T-helper 2 cell (primary cell): ENCODE data around the gene TP73.
"Not testable (repeated sequence)": the region's sequence is repeated elsewhere in the genome, so short reads cannot be mapped to it uniquely, and the experiment has no call there.

Experiments used
- DNase-seq, 5 experiments: peaks; one replicate each; pipeline versions ENCODE4 v3.0.0 to v3.0.0-alpha.2; 2012 to 2022

TP73 gene

DNA sequence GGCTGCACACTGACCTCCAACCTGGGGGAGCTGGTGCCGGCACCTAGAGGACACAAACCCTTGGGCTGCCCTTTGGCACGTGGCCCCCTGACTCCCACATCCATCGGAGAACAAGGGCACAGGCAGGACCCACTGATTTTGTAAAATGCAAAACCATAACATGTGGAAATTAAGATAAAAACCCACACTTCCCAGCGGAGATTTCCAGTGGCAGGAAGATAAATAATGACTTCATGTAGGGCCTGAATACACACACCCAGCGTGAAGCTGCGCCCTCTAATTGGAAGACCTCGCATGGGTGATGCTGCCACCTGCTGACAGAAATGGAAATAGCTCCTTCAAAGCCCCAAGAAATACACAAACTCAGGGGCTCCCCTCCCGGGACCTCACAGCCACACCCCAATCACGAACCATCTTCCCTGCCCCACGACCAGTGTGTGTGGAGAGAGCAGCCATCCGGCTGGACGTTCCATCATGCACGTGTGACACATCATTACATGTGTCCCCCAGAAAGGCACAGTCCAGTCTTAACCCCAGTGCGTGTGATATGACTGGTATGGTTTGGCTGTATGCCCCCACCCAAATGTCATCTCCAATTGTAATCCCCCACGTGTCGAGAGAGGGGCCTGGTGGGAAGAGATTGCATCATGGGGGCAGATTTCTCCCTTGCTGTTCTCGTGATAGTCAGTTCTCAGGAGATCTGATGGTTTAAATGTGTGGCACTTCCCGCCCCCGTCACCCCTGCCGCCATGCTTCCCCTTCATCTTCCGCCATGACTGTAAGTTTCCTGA, 33.2 kb upstream of the TP73 start:
- DNase-seq: peak; percentile 40 to 69 (median 59)

DNA sequence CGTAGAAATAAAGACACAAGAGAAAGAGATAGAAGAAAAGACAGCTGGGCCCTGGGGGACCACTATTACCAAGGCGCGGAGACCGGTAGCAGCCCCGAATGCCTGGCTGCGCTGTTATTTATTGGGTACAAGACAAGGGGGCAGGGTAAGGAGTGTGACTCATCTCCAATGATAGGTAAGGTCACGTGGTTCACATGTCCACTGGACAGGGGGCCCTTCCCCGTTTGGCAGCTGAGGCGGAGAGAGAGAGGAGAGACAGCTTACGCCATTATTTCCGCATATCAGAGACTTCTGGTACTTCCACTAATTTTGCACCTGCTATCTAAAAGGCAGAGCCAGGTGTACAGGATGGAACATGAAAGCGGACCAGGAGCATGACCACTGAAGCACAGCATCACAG, 31.6 kb upstream of the TP73 start:
- no peak for DNase-seq

DNA sequence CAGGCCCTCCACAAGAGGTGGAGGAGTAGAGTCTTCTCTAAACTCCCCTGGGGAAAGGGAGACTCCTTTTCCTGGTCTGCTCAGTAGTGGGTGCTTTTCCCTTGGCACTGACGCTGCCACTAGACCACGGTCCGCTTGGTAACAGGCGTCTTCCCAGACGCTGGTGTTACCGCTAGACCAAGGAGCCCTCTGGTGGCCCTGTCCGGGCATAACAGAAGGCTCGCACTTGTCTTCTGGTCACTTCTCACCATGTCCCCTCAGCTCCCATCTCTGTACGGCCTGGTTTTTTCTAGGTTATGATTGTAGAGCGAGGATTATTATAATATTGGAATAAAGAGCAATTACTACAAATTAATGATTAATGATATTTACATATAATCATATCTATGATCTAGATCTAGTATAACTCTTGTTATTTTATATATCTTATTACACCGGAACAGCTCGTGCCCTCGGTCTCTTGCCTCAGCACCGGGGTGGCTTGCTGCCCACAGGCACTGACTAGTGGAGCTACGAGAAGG, 31.1 kb upstream of the TP73 start:
- not testable (repeated sequence) for DNase-seq

DNA sequence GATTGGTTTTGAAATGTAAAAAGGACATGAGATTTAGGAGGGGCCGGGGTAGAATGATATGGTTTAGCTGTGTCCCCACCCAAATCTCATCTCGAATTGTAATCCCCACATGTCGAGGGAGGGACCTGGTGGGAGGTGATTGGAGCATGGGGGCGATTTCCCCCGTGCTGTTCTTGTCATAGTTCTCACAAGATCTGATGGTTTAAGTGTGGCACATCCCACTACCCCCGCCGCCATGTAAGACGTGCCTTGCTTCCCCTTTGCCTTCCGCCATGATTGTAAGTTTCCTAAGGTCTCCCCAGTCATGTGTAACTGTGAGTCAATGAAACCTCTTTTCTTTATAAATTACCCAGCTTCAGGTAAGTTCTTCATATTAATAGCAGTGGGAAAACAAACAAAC, 30.2 kb upstream of the TP73 start:
- DNase-seq: not testable (repeated sequence)

DNA sequence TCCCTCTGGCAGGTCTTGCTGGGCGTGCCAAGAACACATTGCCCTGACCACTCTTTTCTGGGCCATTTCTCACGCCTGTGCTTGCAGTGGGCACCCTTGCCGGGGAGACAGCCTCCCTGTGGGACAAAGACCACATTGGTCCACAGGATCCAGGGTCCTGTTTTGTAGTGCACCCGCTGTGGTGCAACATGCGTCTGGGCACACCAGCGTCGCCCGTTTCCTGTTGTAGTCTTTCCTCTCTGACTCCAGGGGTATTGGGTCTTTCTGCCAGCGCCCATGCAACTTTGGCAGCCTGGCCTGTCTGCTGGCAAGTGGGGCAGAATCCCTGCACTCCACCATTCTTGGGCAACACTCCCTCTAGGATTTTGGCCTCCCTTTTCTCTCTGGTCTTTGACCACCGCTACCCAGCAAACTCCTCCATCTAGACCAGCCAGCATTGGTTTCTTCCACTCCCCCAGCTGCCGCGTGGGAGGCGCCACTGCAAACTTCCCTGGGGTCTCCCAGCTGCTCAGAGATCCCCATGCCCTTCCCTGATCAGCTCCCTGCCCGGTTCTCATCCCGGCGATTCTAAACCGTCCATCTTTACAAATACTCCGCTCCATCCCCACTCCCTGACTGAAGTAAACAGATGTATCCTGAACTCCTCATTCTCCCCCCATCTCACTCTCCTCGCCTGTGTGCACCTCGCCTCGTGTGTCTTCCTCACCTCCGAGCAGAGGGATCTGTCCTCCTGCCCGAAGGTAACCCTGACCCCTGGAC, 28.7 kb upstream of the TP73 start:
- peak in 1 of 5 experiments; percentile 19 for DNase-seq

DNA sequence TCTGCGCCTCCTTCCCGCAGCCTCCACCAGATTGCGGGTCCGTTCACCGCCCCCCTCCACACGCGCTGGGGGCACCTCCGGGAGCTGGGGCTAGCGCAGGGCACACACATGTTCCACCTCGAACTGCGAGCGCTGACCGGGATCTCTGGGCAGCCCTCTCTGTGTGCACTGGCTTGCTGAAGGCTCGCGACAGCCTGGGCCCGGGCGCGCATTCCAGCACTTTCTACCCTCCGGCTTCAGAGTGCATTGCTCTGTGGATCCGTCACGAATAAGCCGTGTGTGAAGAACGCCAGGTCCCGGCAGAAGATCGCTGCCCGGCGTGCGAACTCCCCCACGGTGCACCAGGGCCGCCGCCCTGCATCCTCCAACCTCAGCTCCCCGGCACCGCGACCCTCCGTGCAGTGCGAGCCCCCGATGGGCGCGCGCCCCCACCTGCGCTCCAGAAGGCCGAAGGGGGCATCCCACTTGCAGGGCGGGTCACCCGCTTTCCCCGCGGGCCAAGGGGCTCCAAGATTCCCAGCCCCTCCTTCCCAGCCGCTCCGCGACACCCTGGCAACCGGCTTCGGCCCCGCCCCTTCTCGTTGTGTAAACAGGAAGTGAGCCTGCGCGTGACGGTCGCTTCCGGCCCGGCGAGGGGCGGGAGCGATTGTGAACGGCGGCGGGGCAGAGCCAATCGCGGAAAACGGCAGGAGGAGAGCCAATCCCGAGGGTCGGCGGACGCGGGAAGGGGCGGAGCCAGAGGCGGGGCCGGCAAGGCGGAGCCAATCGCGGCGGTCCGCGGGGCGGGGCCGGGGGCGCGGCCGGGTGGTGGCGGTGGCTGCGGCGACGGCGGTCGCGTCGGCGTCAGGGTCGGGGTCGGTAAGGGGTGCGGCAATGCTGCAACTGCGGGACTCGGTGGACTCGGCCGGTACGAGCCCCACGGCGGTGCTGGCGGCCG, 27.8 kb upstream of the TP73 start, which contains the start of gene TPRG1L:
TPRG1L (plus strand) TSS at position 816 of the 937 bp plus-strand sequence; CDS start at position 874, 58 bp downstream.
- DNase-seq: peak; percentile 97 to 98 (median 98)

DNA sequence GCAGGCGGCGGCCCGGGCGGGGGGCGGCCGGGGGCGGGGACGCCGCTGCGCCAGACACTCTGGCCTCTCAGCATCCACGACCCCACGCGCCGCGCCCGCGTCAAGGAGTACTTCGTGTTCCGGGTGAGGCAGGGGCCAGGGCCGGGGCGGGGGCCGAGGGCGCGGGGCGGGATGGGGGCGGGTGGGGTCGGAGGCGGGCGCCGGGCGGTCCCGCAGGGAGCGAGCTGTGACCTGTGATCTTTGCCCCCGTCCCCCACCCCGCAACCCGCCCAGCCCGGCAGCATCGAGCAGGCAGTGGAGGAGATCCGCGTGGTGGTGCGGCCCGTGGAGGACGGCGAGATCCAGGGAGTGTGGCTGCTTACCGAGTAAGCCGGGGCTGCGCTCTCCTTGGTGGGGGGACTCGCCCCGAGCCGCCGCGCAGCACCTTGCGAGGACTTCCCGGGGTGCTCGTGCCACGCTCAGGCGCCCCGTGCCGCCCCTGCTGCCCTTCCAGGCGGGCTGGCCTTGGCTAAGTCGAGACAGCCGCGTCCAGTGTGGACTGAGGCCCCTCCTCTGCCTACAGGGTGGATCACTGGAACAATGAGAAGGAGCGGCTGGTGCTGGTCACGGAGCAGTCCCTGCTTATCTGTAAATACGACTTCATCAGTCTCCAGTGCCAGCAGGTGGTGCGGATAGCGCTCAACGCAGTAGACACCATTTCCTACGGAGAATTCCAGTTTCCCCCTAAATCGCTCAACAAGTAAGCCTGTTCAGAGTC, 27.0 kb upstream of the TP73 start:
- peak in 2 of 5 experiments; percentile 19 to 48 for DNase-seq

DNA sequence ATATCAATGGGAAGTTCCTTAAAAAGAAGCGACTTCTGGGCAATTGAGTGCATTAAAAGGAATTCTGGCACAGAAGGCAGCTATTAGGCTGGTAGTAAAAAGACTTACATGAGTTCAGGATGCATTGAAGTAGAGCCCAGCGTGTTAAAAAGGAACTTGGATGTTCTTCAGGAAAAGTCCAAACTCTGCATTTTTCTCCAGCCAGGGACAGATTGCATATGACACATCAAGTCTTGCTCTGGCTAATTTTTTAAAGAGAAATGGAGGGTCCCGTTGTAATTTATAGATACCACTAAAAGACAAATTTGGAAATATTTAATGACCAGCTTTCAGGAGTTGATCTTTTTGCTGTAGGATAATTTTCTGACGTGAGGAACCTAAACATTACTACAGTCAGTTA, 26.3 kb upstream of the TP73 start:
- no peak for DNase-seq

DNA sequence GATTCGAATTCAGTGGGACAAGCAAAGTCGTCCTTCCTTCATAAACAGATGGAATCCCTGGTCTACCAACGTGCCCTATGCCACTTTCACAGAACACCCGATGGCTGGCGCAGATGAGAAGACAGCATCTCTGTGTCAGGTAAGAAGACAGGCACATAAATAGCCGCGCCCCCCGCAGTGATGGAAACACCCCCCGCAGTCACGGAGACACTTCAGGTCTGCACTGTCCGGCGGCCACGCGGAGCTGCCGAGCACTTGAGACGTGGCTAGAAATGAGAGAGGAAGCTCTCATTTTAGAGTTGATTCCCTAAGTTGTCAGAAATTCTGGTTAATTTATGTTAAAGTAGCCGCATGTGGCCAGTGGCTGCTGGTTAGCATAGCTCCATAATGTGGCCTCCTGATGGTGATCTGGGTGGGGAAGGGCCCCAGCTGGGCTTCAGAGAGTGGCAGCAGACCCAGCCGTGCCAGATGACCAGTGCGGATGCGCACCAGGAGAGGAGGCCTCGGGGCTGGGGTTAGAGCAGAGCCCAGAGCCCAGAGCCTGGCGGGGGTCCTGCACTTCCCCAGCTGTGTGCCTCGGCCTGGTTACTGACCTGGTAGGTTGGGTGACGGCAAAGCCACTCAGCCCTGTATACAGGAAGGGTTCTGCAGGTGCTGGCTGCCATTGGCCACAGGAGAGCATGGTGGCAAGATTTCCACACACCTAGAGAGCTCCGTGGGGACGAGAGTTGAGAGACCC, 24.6 kb upstream of the TP73 start:
- no peak for DNase-seq

DNA sequence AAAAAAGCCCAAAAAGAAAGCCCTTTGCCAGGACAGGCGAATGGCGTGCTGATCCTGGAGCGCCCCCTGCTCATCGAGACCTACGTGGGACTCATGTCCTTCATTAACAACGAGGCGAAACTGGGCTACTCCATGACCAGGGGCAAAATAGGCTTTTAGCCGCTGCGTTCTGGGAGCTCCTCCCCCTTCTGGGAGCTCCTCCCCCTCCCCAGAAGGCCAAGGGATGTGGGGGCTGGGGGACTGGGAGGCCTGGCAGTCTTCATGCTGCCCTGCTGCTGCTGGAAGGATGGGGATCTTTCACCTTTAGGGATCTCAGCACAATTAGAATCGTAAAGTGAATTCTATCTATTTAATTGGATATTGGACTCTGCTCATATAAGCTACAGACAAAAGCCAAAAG, 23.9 kb upstream of the TP73 start:
- no peak for DNase-seq

DNA sequence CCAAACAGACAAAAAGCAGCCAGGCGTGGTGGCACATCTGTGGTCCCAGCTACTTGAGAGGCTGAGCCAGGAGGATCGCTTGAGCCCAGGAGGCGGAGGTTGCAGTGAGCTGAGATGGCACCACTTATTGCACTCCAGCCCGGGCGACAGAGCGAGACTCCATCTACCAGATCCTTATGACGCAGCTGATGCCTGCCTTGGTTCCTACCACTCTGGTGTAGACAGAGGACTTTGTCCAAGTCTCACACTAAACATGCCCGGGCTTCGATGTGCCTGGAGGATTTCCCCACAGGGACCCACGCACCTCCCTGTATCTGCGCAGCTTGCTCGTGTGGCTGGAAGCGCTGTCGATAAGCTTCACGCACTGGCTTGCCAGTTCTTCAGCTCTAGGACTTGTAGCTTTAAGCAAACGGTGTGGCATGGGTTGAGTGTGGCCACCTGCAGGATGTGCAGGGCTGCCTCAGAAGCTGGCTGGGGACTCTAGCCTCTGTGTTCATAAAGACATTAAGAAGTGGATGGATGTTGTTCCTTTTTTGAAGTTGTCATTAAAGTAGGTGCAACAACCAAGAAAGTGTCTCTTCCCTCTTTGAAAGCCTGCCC, 22.7 kb upstream of the TP73 start:
- no peak for DNase-seq

DNA sequence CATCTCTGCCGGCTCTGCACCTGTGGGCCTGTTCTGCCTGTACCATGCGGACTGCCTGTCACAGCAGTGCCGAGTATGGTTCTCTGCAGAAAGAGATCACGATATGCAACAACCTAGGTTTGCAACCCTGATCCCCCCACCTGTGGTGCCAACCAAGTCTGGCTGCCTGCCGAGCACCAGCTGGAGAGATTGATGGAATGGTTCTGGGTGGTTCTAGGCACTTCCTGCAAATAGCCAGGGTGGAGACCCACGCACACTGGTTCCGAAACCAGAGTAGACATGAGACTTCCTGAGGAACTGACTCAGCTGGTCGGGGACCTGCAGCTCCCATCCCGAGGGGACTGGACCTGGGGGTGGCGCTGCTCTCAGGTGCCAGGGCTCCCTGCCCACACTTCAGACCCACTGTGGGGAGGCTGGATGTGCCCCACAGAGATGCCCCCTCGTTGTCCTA, 22.1 kb upstream of the TP73 start:
- DNase-seq: no peak

DNA sequence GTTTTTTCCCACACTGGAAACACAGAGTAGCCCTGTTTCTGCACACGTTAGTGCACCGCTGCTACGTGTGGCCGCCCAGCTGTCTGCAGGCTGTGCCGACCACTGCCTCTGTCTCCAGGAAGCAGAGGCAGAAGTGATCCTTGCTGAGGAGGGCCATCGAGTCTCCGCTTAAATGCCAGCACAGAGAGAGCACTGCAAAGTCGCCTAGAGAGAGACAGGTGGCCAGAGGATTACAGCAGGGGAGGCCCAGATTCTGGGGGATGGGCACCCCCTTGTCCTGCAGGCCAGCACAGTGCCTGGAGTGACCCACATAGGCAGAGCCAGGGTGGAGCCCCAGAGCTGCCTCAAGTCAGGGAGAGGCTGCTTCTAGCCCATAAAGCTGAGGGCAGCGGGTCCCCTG, 21.4 kb upstream of the TP73 start:
- DNase-seq: no peak

DNA sequence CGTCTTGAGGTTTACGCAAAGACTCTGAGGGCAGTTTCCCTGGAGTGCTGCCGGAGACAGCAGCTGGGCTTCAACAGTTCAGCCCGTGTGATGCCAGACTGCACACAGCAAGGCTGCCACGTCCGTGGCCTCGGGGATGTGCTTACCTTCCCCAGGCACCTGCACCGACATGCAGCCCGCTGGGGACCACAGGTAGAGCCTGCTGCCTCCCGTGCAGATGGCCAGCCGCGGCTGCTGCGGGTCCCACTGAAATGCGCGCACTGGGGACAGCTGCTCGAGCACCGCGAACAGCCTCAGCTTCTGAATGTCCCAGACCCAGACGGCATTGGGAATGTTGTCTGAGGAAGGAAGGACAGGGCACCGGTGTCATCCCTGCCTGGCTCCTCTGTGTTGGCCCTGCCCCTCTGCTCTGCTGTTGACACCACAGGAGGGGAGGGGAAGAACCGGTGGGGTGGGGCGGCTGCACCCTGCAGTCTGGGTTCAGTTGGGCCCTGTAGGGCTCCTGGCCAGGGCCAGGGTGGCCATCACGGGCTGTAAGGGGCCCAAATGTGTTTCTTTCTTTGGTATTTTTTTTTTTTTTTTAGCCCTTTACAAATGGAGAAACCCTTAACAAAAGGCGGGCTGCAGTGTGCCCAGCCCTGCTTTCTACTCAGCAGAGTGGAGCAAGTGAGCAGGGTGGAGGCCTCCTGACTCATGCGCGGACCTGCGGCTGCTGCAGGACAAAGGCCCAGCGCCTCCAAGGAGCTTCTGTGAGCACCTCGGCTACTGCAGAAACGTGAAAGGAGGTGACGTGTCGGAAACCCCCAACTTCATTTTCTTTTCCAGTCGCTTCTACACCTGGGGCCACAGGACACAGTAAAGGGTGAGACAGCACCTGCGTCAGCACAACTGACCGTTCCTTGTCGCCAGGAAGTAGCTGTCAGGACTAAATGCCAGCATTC, 20.7 kb upstream of the TP73 start:
- DNase-seq: no peak

DNA sequence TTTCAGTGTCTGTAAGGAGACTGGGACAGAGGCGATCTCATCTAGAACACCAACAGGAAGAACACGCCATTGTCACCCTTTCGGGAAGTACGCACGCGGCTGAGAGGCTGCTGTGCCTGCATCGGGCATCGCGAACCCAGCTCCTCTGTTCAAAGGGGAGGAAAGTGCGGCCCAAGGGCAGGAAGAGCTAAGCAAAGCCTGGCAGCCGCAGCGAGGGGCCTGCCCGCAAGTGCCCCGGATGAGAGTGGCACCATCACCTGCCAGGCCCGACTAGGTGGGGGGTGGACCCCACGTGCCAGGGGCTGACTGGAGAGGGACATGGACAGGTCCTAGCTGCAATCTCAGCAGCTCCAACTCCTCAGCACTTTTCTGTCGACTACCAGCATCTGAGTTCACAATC, 20.0 kb upstream of the TP73 start:
- DNase-seq: no peak

DNA sequence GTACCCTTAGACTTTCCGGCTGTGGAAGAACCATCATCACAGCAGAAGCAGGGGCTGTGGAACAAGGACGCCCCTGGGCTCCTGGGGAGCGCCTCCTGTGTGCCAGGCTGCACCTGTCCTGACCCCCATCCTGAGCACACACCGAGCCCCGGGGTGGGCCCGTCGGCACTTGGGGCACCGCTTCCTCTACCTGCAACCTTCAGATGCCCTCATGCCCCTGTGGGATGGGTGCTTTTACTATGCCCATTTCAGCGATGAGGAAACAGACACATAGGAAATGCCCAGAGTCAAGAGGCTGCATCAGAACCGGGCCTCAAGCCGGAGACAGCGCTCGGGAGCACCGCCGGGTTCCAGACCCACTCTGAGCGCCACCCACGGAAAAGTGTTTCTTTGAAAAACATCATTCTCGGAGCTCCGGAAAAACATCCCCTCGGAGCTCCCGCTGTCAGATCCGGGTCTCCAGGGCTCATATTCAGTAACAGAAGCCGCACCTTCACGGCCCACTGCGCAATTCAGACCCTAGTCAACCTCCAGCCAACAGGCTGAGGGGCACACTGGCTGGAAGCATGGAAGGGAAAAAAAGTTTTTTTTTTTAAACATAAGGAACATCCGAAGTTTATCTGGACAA, 19.5 kb upstream of the TP73 start:
- DNase-seq: no peak

DNA sequence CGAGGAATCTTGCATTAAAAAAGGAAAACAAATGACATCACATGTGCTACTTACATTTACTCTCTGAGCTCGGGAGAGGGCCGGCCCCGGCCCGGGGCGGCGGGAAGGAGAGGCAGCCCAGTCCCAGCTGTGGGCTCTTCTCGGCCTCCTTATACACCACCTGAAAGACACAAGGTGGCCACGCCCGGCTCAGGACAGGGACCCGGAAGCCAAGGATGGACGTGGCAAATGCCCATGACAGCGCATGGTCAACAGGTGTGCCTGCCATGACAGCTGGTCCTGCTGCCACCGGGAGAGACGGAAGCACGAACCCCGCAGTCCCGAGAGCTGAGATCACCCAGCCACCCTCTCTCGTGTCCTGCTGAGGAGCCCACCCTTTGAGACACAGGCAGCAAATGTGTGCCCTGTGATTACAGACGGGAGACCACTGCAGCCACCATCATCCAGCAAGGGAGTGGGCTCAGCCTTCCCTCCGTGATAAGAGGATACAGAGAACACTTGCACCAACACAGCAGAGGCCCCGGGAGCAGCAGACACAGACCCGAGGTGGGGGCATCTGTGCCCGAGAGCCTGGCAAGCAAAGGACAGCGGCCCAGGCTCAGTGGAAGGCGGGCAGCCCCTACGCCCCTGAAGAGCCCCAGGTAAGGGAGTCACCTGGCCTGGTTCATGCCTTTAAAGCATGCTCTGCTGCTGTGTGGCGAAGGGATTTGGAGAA, 18.8 kb upstream of the TP73 start:
- DNase-seq: no peak
